K562 (cell line): ENCODE data around the gene PPP1R14B. TPM values are rescaled to one million over a fixed set of nuclear protein-coding genes. Genes with fewer than 3 reads are reported as not detected.

Experiments
- ATAC-seq: fragments of 200-7000 bp; cut with Tn5 transposase; 3 replicates; pipeline ENCODE4 v1.9.1; 2020; ENCODE audit warnings: moderate library complexity
- BruUV-seq: library from RNA; stranded (reverse); fragments of 400-500 nt; replicated peaks from 2 replicates; lab custom pipeline; 2021; lab: Mats Ljungman, UMichigan
- CTCF ChIA-PET: fragments of 300-600 bp; formaldehyde crosslinking; extraction: SDS; loops from one replicate; lab custom pipeline; 2021; ENCODE audit warnings: low intra/inter-chr PET ratio; lab: Yijun Ruan, JAX
- POLR2A ChIA-PET: fragments of 300-600, 350-650 bp; sonication (Branson Sonifier 250); formaldehyde crosslinking; extraction: SDS; loops from one replicate; lab custom pipeline; 2021; ENCODE audit warnings: antibody characterized with exemption, inconsistent platforms; lab: Yijun Ruan, JAX
- DNase-seq, 4 experiments: peaks; one replicate each; pipeline versions ENCODE4 v3.0.0 to v3.0.0-alpha.2; 2011 to 2018; ENCODE audit warnings: low spot score in 3 of 4, mixed read lengths in 3 of 4; ENCODE audit errors: extremely low read depth in 1 of 4
- FAIRE-seq: peaks from 2 replicates; lab custom pipeline; 2011; peaks lifted over from hg19 to GRCh38; lab: Jason Lieb, UNC
- H2AFZ ChIP-seq: 2 replicates; pipeline ENCODE4 v1.6.0; 2011; ENCODE audit warnings: low read depth, low read length, control low read depth, inconsistent platforms
- H3K27ac ChIP-seq: fragments of 200-600 bp; 3 replicates; pipeline ENCODE4 v1.8.0; 2011; ENCODE audit warnings: low read depth, mild to moderate bottlenecking, control low read depth, inconsistent platforms, low read length, moderate library complexity, mixed read lengths; ENCODE audit errors: extremely low read depth
- H3K27me3 ChIP-seq, 2 experiments: fragments of 300-600 bp in 1 of 2; 2 replicates in 1 of 2; 3 replicates in 1 of 2; pipeline versions ENCODE4 v1.6.0 to v1.8.0; 2011; ENCODE audit warnings: inconsistent platforms in 2 of 2, low read length in 2 of 2, mild to moderate bottlenecking in 1 of 2, mixed read lengths in 1 of 2, moderate library complexity in 1 of 2; ENCODE audit not compliant: control insufficient read depth in 2 of 2, insufficient read depth in 2 of 2
- H3K36me3 ChIP-seq: fragments of 300-600 bp; 3 replicates; pipeline ENCODE4 v1.8.0; 2011; ENCODE audit warnings: mild to moderate bottlenecking, low read length, inconsistent platforms; ENCODE audit not compliant: control insufficient read depth, insufficient read depth
- H3K4me1 ChIP-seq, 2 experiments: fragments of 200-600 bp in 1 of 2; replicated peaks in 1 of 2; 2 replicates in 1 of 2; 3 replicates in 1 of 2; pipeline versions ENCODE4 v1.5.1 to v1.8.0; 2011; ENCODE audit warnings: inconsistent platforms in 2 of 2, low read length in 2 of 2, mild to moderate bottlenecking in 1 of 2, mixed read lengths in 1 of 2, moderate library complexity in 1 of 2; ENCODE audit not compliant: control insufficient read depth in 2 of 2, insufficient read depth in 2 of 2
- H3K4me2 ChIP-seq: 2 replicates; pipeline ENCODE4 v1.6.1; 2011; ENCODE audit warnings: low read length, control low read depth, inconsistent platforms, mixed read lengths; ENCODE audit not compliant: insufficient read depth
- H3K4me3 ChIP-seq: fragments of 200-600 bp; sonication (generic), shearing (Covaris generic); 2 replicates; pipeline ENCODE4 v1.5.1; 2016; ENCODE audit warnings: control low read depth, inconsistent platforms
- H3K79me2 ChIP-seq: fragments of 200-600 bp; 3 replicates; pipeline ENCODE4 v1.8.0; 2011; ENCODE audit warnings: low read length, inconsistent platforms; ENCODE audit not compliant: control insufficient read depth, insufficient read depth
- H3K9ac ChIP-seq, 2 experiments: 2 replicates each; pipeline versions ENCODE4 v1.6.0 to v1.6.1; 2011; ENCODE audit warnings: low read depth in 2 of 2, low read length in 2 of 2, control low read depth in 1 of 2, inconsistent platforms in 1 of 2, mild to moderate bottlenecking in 1 of 2, mixed read lengths in 1 of 2; ENCODE audit not compliant: insufficient read depth in 1 of 2
- H3K9me1 ChIP-seq: one replicate; pipeline ENCODE4 v1.6.0; 2011; ENCODE audit warnings: inconsistent platforms, mild to moderate bottlenecking, low read length, moderate library complexity; ENCODE audit not compliant: control insufficient read depth, insufficient read depth
- H3K9me3 ChIP-seq: replicated peaks from 2 replicates; pipeline ENCODE4 v1.5.1; 2011; ENCODE audit warnings: low read depth, low read length, inconsistent platforms; ENCODE audit not compliant: control insufficient read depth, insufficient read depth
- H4K20me1 ChIP-seq: replicated peaks from 2 replicates; pipeline ENCODE4 v1.6.1; 2011; ENCODE audit warnings: low read length, inconsistent platforms, mixed read lengths; ENCODE audit not compliant: control insufficient read depth, insufficient read depth
- ARID3B ChIP-seq: fragments of 250-450 bp; sonication (Bioruptor Pico); IDR thresholded peaks from 2 replicates; pipeline ENCODE4 v1.4.0; 2020; ENCODE audit warnings: borderline replicate concordance
- FOXO4 ChIP-seq: fragments of 450-650 bp; formaldehyde crosslinking; IDR thresholded peaks from 2 replicates; pipeline ENCODE4 v1.4.0; 2020; ENCODE audit warnings: mild to moderate bottlenecking, moderate library complexity
- GTF2B ChIP-seq: IDR thresholded peaks from 2 replicates; pipeline ENCODE4 v1.6.1; 2011; ENCODE audit not compliant: insufficient read length; ENCODE audit errors: extremely low read depth
- MTA3 ChIP-seq: fragments of 450-650 bp; formaldehyde crosslinking; IDR thresholded peaks from 2 replicates; pipeline ENCODE4 v1.6.1; 2017; ENCODE audit warnings: mild to moderate bottlenecking, borderline replicate concordance
- MYNN ChIP-seq, 2 experiments: sonication (generic); formaldehyde crosslinking in 1 of 2; IDR thresholded peaks; 2 replicates each; pipeline versions ENCODE4 v1.5.0 to v1.6.1; 2016 to 2020; ENCODE audit warnings: antibody characterized with exemption in 1 of 2, missing genetic modification reagents in 1 of 2
- NCOA1 ChIP-seq: fragments of 450-650 bp; IDR thresholded peaks from 2 replicates; pipeline ENCODE4 v1.6.1; 2016; ENCODE audit warnings: low read depth
- RCOR1 ChIP-seq, 2 experiments: IDR thresholded peaks; 2 replicates each; pipeline ENCODE4 v1.6.1; 2012; ENCODE audit warnings: low read depth in 2 of 2, low read length in 2 of 2, borderline replicate concordance in 1 of 2, improper control_type of control experiment in 1 of 2
- TRIM24 ChIP-seq, 2 experiments: fragments of 450-650 bp; IDR thresholded peaks; 2 replicates each; pipeline ENCODE4 v1.6.1; 2016
- ZBTB34 ChIP-seq: fragments of 250-450 bp; sonication (Bioruptor Pico); IDR thresholded peaks from 2 replicates; pipeline ENCODE4 v1.8.0; 2021; ENCODE audit warnings: mild to moderate bottlenecking, moderate library complexity
- ZNF655 ChIP-seq: fragments of 250-450 bp; sonication (Bioruptor Pico); IDR thresholded peaks from 2 replicates; pipeline ENCODE4 v1.5.0; 2021
- ZNF75A ChIP-seq: fragments of 450-650 bp; formaldehyde crosslinking; IDR thresholded peaks from 2 replicates; pipeline ENCODE4 v1.4.0; 2020; ENCODE audit warnings: mild to moderate bottlenecking
- ZNF778 ChIP-seq: fragments of 450-650 bp; formaldehyde crosslinking; IDR thresholded peaks from 2 replicates; pipeline ENCODE4 v1.4.0; 2020; ENCODE audit warnings: mild to moderate bottlenecking, moderate library complexity
- ZNF830 ChIP-seq: fragments of 250-450 bp; sonication (Bioruptor Pico); IDR thresholded peaks from 2 replicates; pipeline ENCODE4 v1.5.0; 2021; ENCODE audit warnings: mild to moderate bottlenecking
- WGBS: fragments of 100-300 bp; shearing (Covaris generic); methylation state at CpG from one replicate; pipeline ENCODE4 v1.1.6; 2016; ENCODE audit warnings: low coverage, mixed read lengths; ENCODE audit not compliant: insufficient coverage; ENCODE audit errors: missing lambda C conversion rate; 5-methylcytosine and 5-hydroxymethylcytosine counted together
- in situ Hi-C: fragments of 300-500 bp; cut with MboI; formaldehyde crosslinking; loops from 4 replicates; pipeline ENCODE4 v1.15.0; 2018; ENCODE audit warnings: inconsistent platforms, mixed read lengths
- intact Hi-C: fragments of 100-400 bp; cut with micrococcal nuclease; formaldehyde crosslinking; loops from 2 replicates; pipeline ENCODE4 v1.14.2; 2022
- polyA plus RNA-seq, 8 experiments: library from polyadenylated mRNA; depleted of rRNA in 4 of 8; stranded (reverse) in 5 of 8; unstranded in 3 of 8; fragments of >200 nt; fragmentation: Nextera tagmentation in 2 of 8; fragmentation: Illumina TruSeq in 1 of 8; extraction: Ambion mirVana in 2 of 8; extraction: Trizol in 1 of 8; gene quantifications; 2 replicates each; pipeline versions ENCODE4 v1.2.1 to v1.2.3, GENCODE V29; 2011 to 2014; ENCODE audit warnings: inconsistent platforms in 1 of 8, missing spikeins in 1 of 8
- total RNA-seq, 7 experiments: library from RNA; depleted of rRNA in 6 of 7; stranded (reverse); fragments of >200 nt in 6 of 7; fragmentation: Illumina TruSeq in 2 of 7; extraction: Trizol in 2 of 7; gene quantifications; 2 replicates each; pipeline versions ENCODE4 v1.2.1 to v1.2.3, GENCODE V29; 2011 to 2021; ENCODE audit warnings: low replicate concordance in 1 of 7

Gene PPP1R14B
- total and polyA plus RNA-seq, 9 of the 15 experiments (the other 6 are each of a cell fraction or from before 2014, with no cell fraction given) = 7.7 to 566 (median 212) TPM

GRCh38 chr11:64226507-64227051 lies 20.2 kb downstream of the PPP1R14B start:
- Histone ChIP-seq H3K9me1 (peaks cover 5% of the 10 kb centered on the region), H3K27ac (peak overlapping the region; percentile 93), H3K9me3 (no peaks in the 10 kb centered on the region), H3K4me3 (peak overlapping the region; percentile 64), H3K4me1 (peaks cover 14 to 77% of the 10 kb centered on the region in 2 experiments; a peak in 4 of 5 replicates), H3K9ac (peak overlapping the region; percentile 79 to 99), H3K36me3 (peaks cover 38% of the 10 kb centered on the region; the same call in 2 of the 3 replicates), H4K20me1 (no peaks in the 10 kb centered on the region), H3K4me2 (peak overlapping the region; percentile 83), H3K27me3 (no peaks in the 10 kb centered on the region), H3K79me2 (peaks cover 44% of the 10 kb centered on the region), H2AFZ (peak overlapping the region; percentile 23; the same call in 1 of the 2 replicates)
- ATAC-seq (peak; percentile 24), DNase-seq (peak; percentile 38 to 67 (median 62)), FAIRE-seq (no peak)
- TSS peak; percentile 66 for BruUV-seq
- 2% methylated on average over 26 of the region's 26 CpGs for WGBS
- in situ Hi-C loops (no loop called here), intact Hi-C loops (no loop called here)
- ChIA-PET POLR2A (interaction anchor here (0.7 to 6.3 kb wide), 11 partner anchors 9 to 486 kb away, joined by 3 to 77 read pairs (median 3); partner anchors contain the start of gene FERMT3), CTCF (no interaction called here)
- TF ChIP-seq ARID3B (CRISPR knock-in tag) (no peak), RCOR1 (IDR thresholded peaks at IDR 0.05; ENCODE audit: borderline replicate concordance in 1 of 2, low read depth in 2 of 2, low read length in 2 of 2) (no peak), NCOA1 (no peak), ZBTB34 (no peak), ZNF778 (CRISPR knock-in tag) (no peak), MTA3 (0 out of 2 replicates have a peak, but pooled peaks have one; percentile 14), ZNF655 (CRISPR knock-in tag) (no peak), ZNF75A (0 out of 2 replicates have a peak, but pooled peaks have one; percentile 18), MYNN (IDR thresholded peaks at IDR 0.05) (no peak), MYNN (CRISPR knock-in tag; IDR thresholded peaks at IDR 0.05) (no peak), GTF2B (no peak), ZNF830 (CRISPR knock-in tag) (peak; percentile 40; the same call in 1 of the 2 replicates), FOXO4 (no peak), TRIM24 (IDR thresholded peaks at IDR 0.05) (no peak)
